ENCODE data around the gene GNPTAB.

GRCh38 chr12:101732318-101732717, 98.4 kb downstream of the GNPTAB start:
- no peak for TF ChIP-seq CTCF (IDR thresholded peaks at IDR 0.05)
- no peak for TF ChIP-seq TCF7L2 (IDR thresholded peaks at IDR 0.05; ENCODE audit: low read depth, low read length)
- no peak for TF ChIP-seq REST (IDR thresholded peaks at IDR 0.05; ENCODE audit: insufficient read depth in 1 of 2, low read depth in 2 of 2, low read length in 1 of 2)
- no peak for TF ChIP-seq POLR2AphosphoS5 (IDR thresholded peaks at IDR 0.05; ENCODE audit: low read depth, low read length)
- no peak for TF ChIP-seq SIN3A (IDR thresholded peaks at IDR 0.05; ENCODE audit: borderline replicate concordance, insufficient read depth, low read depth, low read length)

Measured in Panc1 (cell line).